ENCODE data around the gene SMTNL1.

SMTNL1 gene

DNA sequence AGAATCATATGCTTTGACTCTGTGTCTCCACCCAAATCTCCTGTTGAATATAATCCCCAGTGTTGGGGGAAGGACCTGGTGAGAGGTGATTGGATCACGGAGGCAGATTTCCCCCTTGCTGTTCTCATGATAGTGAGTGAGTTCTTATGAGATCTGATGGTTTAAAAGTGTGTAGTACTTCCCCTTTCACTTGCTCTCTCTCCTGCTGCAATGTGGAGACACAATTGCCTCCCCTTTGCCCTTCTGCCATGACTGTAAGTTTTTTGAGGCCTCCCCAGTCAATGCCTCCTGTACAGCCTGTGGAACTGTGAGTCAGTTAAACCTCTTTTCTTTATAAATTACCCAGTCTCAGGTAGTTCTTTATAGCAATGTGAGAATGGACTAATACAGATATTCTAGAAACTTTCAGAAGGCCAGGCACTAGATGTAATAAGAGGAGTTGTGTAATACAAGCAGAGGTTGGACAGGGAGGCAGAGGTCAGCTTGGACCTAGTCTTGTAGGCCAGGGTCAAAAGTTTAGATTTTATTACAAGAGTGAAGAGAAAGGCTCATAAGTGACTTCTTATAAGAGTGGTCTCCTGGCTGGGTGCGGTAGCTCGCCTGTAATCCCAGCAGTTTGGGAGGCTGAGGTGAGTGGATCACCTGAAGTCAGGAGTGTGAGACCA is 50.8 kb downstream of the SMTNL1 start:
- TF ChIP-seq CTCF (IDR thresholded peaks at IDR 0.05) = no peak

DNA sequence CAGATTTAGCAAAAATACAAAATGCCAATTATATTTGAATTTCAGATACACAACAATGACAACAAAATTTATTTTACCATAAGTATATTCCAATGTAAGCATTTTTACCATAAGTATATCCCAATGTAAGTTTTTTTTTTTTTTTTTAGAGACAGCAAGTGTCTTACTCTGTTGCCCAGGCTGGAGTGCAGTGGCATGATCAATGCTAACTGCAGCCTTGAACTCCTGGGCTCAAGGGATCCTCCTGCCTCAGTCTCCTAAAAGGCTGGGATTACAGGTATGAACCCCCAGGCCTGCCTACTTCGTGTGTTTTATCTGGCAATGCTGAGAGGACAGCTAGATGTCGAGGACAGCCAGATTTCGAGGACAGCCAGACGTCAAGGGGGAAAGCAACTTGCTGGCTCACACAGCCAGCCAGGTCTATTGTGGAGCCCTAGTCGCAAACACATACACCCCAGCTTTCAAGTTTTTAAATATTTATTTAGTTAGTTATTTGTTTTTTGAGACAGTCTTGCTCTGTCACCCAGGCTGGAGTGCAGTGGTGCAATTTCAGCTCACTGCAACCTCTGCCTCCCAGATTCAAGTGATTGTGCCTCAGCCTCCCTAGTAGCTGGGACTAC is 59.0 kb downstream of the SMTNL1 start:
- TF ChIP-seq CTCF (IDR thresholded peaks at IDR 0.05) = no peak

GRCh38 chr11:57597461-57597915 is 60.1 kb downstream of the SMTNL1 start, which contains the start of gene SERPING1:
SERPING1 (plus strand) TSS chr11:57597685; CDS start chr11:57598271, 586 bp downstream.
- TF ChIP-seq CTCF (IDR thresholded peaks at IDR 0.05) = no peak

GRCh38 chr11:57597916-57598830 is 60.8 kb downstream of the SMTNL1 start:
- no peak for TF ChIP-seq CTCF (IDR thresholded peaks at IDR 0.05)

- TF ChIP-seq CTCF (IDR thresholded peaks at IDR 0.05) = no peak
These were observed 61.4 kb downstream of the SMTNL1 start for GRCh38 chr11:57598831-57599155.

- no peak for TF ChIP-seq CTCF (IDR thresholded peaks at IDR 0.05)
These were observed 62.0 kb downstream of the SMTNL1 start for GRCh38 chr11:57599381-57599780.
